Neutrophil (primary cell): Measurements from ENCODE around the gene TRMT2B.

Experiments used
- H3K27ac ChIP-seq: fragments of 200-600 bp; sonication (generic); 2 replicates; pipeline ENCODE4 v1.5.1; 2016; ENCODE audit warnings: mild to moderate bottlenecking, moderate library complexity
- H3K27me3 ChIP-seq: fragments of 200-600 bp; sonication (generic); 2 replicates; pipeline ENCODE4 v1.6.0; 2016; ENCODE audit warnings: mild to moderate bottlenecking
- H3K36me3 ChIP-seq: fragments of 200-600 bp; sonication (generic); 2 replicates; pipeline ENCODE4 v1.5.1; 2017
- H3K4me1 ChIP-seq, 2 experiments: fragments of 200-600 bp in 1 of 2; sonication (generic) in 1 of 2; 1 replicate in 1 of 2; 2 replicates in 1 of 2; pipeline versions ENCODE4 v1.5.1 to v1.6.1; 2013 to 2016; ENCODE audit warnings: low read depth in 1 of 2, low read length in 1 of 2, mild to moderate bottlenecking in 1 of 2, moderate library complexity in 1 of 2; ENCODE audit not compliant: control insufficient read depth in 1 of 2, insufficient read depth in 1 of 2
- H3K4me3 ChIP-seq, 2 experiments: fragments of 200-600 bp in 1 of 2; sonication (generic) in 1 of 2; 1 replicate in 1 of 2; 2 replicates in 1 of 2; pipeline ENCODE4 v1.5.1; 2013 to 2016; ENCODE audit warnings: low read depth in 1 of 2, low read length in 1 of 2, mild to moderate bottlenecking in 1 of 2, moderate library complexity in 1 of 2
- H3K9me3 ChIP-seq: fragments of 200-600 bp; sonication (generic); 2 replicates; pipeline ENCODE4 v1.5.1; 2016
- CTCF ChIP-seq: fragments of 200-600 bp; sonication (generic); IDR thresholded peaks from 2 replicates; pipeline ENCODE4 v1.5.1; 2016; ENCODE audit warnings: antibody characterized with exemption

The TRMT2B gene

GRCh38 chrX:100980608-100981497, 71.1 kb downstream of the TRMT2B start:
- H3K27me3 ChIP-seq, result no peaks in the 10 kb centered on the region
- H3K4me3 ChIP-seq, result no peak overlapping the region
- H3K27ac ChIP-seq, result no peak overlapping the region
- no peaks in the 10 kb centered on the region for H3K36me3 ChIP-seq
- H3K9me3 ChIP-seq, result no peaks in the 10 kb centered on the region
- H3K4me1 ChIP-seq, result no peaks in the 10 kb centered on the region
- TF ChIP-seq CTCF, result no peak

GRCh38 chrX:100979881-100980607, 71.9 kb downstream of the TRMT2B start:
- Histone ChIP-seq H3K4me1 (no peaks in the 10 kb centered on the region), H3K9me3 (no peaks in the 10 kb centered on the region), H3K36me3 (no peaks in the 10 kb centered on the region), H3K4me3 (no peak overlapping the region), H3K27me3 (no peaks in the 10 kb centered on the region), H3K27ac (no peak overlapping the region)
- TF ChIP-seq CTCF, result no peak

- H3K9me3 ChIP-seq, result no peaks in the 10 kb centered on the region
- TF ChIP-seq CTCF, result no peak
Observed at GRCh38 chrX:100976211-100976610, 75.7 kb downstream of the TRMT2B start.

GRCh38 chrX:100975212-100975611, 76.7 kb downstream of the TRMT2B start:
- H3K4me3 ChIP-seq, result no peak overlapping the region
- H3K27ac ChIP-seq, result no peak overlapping the region
- no peaks in the 10 kb centered on the region for H3K27me3 ChIP-seq
- no peaks in the 10 kb centered on the region for H3K4me1 ChIP-seq
- no peak for TF ChIP-seq CTCF
- no peaks in the 10 kb centered on the region for H3K36me3 ChIP-seq
- H3K9me3 ChIP-seq, result no peaks in the 10 kb centered on the region

More at GRCh38 chrX:100976211-100976610, 75.7 kb downstream of the TRMT2B start:
- Histone ChIP-seq H3K4me1 (no peaks in the 10 kb centered on the region), H3K27me3 (no peaks in the 10 kb centered on the region), H3K36me3 (no peaks in the 10 kb centered on the region), H3K4me3 (no peak overlapping the region), H3K27ac (no peak overlapping the region)

- Histone ChIP-seq H3K27ac (no peak overlapping the region), H3K9me3 (no peaks in the 10 kb centered on the region), H3K4me3 (no peak overlapping the region), H3K27me3 (no peaks in the 10 kb centered on the region), H3K4me1 (no peaks in the 10 kb centered on the region), H3K36me3 (no peaks in the 10 kb centered on the region)
- no peak for TF ChIP-seq CTCF
Observed at GRCh38 chrX:100973411-100973810, 78.5 kb downstream of the TRMT2B start.
